ENCODE measurements around the gene ZFP28. TPM values are rescaled to one million over a fixed set of nuclear protein-coding genes. Genes with fewer than 3 reads are reported as not detected.
A peak's percentile ranks its signal among the peaks of the same experiment; 100 is the strongest.

The ZFP28 gene
- polyA plus RNA-seq: 1 to 10 TPM; 2.1 to 5.3 (median 2.6) TPM

DNA sequence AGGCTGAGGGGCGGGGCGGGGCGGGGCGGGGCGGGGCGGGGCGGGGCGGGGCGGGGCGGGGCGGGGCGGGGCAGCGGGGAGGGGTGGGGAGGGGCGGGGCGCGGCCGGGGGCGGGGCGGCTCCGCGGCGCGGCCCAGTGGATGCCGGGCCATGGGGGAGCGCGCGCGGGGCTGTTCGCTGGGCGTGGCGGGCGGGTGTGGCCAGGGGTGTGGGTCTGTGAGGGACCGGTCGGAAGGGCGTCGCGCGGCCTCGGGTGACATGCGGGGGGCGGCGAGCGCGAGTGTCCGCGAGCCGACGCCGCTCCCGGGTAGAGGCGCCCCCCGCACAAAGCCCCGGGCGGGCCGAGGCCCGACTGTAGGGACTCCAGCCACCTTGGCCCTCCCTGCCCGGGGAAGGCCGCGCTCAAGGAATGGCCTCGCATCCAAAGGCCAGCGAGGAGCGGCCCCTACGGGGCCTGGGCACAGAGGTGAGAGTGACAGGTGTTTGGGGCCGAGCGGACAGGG is at the start of gene ZFP28:
ZFP28 (plus strand) TSS at position 188 of the 503 bp plus-strand sequence; CDS start at position 259, 71 bp downstream.
- H3K27ac ChIP-seq (ENCODE audit: low read depth, low read length): peak within 1 kb of the TSS; percentile 87
- WGBS, 3 donors: 0 to 3% (median 1%) methylated on average over 30 to 50 of the region's 65 CpGs

GRCh38 chr19:56491399-56491798 is 47.3 kb upstream of the ZFP28 start:
- H3K27ac ChIP-seq (ENCODE audit: low read depth, low read length): no peak overlapping the region
- WGBS, 3 donors: 81 to 87% (median 82%) methylated on average over 3 of the region's 3 CpGs

DNA sequence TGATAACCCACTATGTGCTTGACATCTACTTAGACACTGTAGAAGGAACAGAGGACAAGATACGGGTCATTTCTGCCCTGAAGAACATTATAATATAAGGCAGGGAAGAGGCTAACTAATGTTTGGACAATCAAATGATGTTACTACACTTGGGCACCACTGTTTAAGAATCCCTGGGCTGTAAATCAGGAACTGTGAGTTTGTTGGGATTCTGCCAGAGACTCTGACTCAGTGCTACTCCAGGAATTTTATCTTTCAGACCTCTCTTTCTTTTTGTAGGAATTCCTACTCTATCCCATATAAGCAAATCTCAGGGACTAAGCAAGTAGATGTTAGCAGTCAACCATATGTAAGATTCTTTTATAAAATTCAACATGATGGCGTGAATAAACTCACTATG is 34.2 kb upstream of the ZFP28 start:
- 91 to 94% (median 94%) methylated on average over 2 of the region's 2 CpGs for WGBS, 3 donors
- H3K27ac ChIP-seq (ENCODE audit: low read depth, low read length): no peak overlapping the region

DNA sequence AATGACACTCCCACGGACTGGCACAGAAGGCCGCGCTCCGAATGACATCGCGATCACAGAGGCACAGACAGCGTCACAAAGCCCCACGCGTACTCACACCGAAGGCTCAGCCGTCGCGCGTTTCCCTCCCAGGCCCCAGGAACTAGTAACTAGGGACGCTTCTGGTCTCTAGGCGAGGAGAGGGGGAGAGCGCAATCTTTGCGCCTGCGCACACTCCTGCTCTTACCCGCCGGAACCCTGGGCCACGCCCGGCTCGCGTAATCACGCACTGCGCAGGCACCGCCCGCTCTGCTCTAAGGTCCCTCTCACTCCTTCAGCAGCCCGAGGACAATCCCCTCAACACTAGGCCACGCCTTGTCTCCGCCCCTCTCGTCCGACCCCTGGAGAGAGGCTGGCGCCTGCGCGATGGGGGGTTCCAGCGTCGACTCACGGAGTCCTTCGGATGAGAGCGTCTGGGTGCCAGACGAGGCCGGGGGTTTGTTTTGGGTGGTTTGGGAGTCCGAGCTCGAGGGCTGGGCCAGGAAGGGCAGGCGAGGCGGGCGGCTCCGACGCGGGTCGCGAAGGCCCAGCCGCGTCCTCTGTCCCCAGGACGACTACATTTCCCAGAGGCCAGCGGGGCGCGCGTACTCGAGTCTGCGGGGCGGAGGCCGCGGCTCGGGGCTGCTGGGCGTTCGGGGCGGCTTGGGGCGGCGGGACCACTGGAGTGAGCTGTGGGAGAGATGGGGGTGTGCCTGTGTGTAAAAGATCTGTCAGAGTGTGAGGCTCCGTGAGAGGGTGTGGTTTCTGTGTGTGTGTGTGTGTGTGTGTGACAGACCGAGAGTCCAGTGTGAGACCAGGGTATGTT is 31.1 kb upstream of the ZFP28 start, which contains the start of gene ZNF471:
ZNF471 (plus strand) TSS at position 410 of the 844 bp plus-strand sequence. CDS start 3,717 bp downstream, outside the sequence.
- WGBS, 3 donors: 1% methylated on average over 72 to 74 of the region's 74 CpGs
- H3K27ac ChIP-seq (ENCODE audit: low read depth, low read length): peak within 1 kb of the TSS; percentile 92

DNA sequence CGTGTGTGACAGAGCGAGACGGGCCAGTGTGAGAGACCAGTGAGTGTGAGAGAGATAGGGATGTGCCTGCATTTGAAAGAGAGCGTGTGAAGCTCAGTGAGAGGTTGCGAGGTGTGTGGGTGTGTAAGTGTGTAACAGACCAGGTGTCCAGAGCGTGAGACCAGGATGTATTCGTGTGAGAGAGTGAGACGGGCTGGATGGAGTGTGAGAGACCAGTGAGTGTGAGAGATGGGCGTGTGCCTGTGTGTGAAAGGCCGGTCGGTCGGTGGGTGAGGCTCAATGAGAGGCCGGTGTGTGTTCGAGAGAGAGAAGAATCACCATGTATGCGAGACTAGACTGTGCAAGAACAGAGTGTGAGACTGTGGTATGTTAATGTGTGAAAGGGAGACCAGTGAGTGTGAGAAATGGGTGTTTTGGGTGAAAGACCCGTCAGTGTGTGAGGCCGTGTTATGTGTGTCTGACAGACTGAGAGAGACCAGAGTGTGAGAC is 30.4 kb upstream of the ZFP28 start:
- WGBS, 3 donors: 1 to 7% (median 5%) methylated on average over 17 of the region's 17 CpGs
- H3K27ac ChIP-seq (ENCODE audit: low read depth, low read length): no peak overlapping the region

GRCh38 chr19:56525214-56525860 is 13.4 kb upstream of the ZFP28 start:
- WGBS, 3 donors: 81 to 93% (median 93%) methylated on average over 4 of the region's 4 CpGs
- no peak overlapping the region for H3K27ac ChIP-seq (ENCODE audit: low read depth, low read length)

DNA sequence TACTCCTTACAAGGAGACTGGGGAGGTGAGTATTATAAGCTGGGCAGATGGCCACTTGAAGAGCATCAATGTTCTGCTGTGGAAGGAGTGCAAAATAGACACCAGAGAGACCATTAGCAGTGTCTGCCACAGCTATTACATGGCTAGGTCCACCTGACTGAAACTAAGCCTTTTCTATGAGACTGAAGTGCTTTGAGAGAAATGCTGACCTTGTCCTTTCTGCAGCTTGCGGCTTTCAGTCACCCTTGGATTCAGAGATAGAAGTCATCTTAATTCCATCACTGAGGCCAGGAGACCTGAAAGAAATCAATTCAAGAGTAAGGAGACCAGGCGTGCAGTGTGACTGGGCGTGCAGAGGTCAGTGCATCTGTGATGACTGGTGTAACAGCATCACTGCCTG is 1.3 kb upstream of the ZFP28 start:
- no peak overlapping the region for H3K27ac ChIP-seq (ENCODE audit: low read depth, low read length)
- WGBS, 3 donors: 89 to 95% (median 94%) methylated on average over 3 of the region's 3 CpGs

DNA sequence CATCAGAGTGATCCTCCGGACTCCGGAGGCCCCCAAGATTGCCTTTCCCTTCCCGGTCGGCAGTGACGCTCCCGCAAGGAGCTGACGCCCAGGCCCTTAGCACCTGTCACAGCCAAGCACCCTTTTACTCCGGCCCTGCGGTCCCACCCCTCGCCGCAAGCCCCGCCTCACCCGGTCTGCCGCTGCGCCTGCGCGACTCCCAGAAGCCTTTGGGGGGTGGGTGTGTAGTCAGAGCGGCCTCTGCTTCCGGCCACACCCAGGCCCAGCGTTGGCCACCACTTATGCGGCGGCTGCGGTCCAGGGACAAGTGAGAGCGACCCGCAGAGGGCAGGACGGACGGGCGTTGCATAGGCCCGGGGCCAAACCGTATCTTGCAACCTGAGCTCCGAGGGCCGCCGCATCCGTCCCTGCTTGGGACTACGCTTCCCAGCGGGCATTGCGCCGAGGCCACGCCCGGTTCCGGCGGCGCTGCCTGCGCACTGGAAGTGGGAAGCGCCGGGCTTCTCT is 441 bp upstream of the ZFP28 start:
- H3K27ac ChIP-seq (ENCODE audit: low read depth, low read length): peak overlapping the region; percentile 87
- WGBS, 3 donors: 0 to 1% (median 1%) methylated on average over 40 to 46 of the region's 46 CpGs

GRCh38 chr19:56543776-56544175 is 5.0 kb downstream of the ZFP28 start:
- WGBS, 3 donors: 93 to 97% (median 97%) methylated on average over 2 of the region's 2 CpGs

GRCh38 chr19:56547535-56547934 is 8.8 kb downstream of the ZFP28 start:
- 63 to 70% (median 68%) methylated on average over 6 of the region's 6 CpGs for WGBS, 3 donors
- H3K27ac ChIP-seq (ENCODE audit: low read depth, low read length): no peak overlapping the region

More at GRCh38 chr19:56543776-56544175, 5.0 kb downstream of the ZFP28 start:
- H3K27ac ChIP-seq (ENCODE audit: low read depth, low read length): no peak overlapping the region

DNA sequence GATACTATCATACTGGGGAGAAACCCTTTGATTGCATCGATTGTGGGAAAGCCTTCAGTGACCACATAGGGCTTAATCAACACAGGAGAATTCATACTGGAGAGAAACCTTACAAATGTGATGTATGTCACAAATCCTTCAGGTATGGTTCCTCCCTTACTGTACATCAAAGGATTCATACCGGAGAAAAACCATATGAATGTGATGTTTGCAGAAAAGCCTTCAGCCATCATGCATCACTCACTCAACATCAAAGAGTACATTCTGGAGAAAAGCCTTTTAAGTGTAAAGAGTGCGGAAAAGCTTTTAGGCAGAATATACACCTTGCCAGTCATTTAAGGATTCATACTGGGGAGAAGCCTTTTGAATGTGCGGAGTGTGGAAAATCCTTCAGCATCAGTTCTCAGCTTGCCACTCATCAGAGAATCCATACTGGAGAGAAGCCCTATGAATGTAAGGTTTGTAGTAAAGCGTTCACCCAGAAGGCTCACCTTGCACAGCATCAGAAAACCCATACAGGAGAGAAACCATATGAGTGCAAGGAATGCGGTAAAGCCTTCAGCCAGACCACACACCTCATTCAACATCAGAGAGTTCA is 15.6 kb downstream of the ZFP28 start:
- 82 to 99% (median 95%) methylated on average over 6 of the region's 6 CpGs for WGBS, 3 donors
- H3K27ac ChIP-seq (ENCODE audit: low read depth, low read length): no peak overlapping the region

- no peak overlapping the region for H3K27ac ChIP-seq (ENCODE audit: low read depth, low read length)
- WGBS, 3 donors: 91 to 97% (median 92%) methylated on average over 2 of the region's 2 CpGs
Measured at GRCh38 chr19:56562766-56563165, 24.0 kb downstream of the ZFP28 start.

GRCh38 chr19:56566904-56567273 is 28.1 kb downstream of the ZFP28 start:
- 0 to 1% (median 0%) methylated on average over 23 of the region's 23 CpGs for WGBS, 3 donors
- no peak overlapping the region for H3K27ac ChIP-seq (ENCODE audit: low read depth, low read length)

DNA sequence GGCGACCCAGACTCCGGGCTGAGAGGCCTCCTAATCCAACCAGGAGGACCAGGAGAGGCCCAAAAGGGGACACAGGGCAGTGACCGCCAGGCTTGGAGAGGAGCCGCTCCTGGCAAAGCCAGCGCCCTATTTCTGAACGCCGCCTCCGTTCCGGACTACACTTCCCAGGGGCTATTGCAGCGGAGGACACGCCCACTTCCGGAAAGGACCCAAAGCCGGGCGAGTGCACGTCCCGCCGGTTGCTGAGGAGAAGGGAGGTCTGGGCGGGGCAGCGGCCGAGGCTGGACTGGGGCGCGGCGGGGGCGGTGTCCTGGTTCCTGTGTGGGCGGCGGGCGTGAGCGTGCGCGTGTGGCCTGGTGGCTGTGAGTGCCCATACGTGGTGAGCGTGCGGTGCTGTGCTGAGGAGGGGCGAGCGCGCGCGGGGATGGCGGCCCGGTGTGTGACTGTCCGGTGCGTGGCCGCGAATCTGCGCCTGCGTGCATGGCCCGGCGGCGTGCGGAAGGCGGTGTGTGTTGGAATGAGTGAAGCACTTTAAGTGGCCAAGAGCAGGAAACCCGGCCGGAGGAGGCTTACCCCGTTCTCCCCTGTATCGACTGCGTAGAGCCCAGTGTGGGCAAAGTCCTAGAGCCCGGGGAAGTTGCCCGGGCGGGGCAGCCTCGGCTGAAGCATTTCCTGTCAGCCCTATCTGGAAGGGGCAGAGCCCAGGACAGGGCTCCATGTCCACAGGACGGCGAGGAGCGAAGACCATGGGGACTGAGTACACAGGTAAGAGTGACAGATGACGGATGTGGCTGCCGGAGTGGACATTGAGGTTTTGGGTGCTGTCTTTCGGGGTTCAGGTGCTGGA is 28.7 kb downstream of the ZFP28 start, which contains the start of gene ZNF470:
ZNF470 (plus strand) TSS at position 195 of the 847 bp plus-strand sequence. CDS start 2,844 bp downstream, outside the sequence.
- WGBS, 3 donors: 3 to 4% (median 3%) methylated on average over 61 to 66 of the region's 66 CpGs

DNA sequence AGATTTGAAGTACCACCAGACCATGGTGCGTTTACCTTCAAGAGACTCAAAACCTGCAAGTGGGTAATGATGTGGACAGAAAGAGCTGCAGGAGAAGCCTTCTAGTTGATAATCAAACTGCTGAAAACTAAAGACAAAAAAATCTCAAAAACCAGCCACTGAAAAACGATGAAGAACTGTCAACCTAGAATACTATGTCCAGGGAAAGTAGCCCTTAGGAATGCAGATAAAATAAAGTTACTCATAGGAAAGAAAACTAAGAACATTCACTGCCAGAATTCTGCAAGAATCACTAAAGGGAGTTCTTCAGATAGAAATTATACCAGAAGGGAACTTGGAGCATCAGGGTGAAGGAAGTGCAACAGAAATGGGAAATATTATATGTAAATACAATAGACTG is 33.8 kb downstream of the ZFP28 start:
- no peak overlapping the region for H3K27ac ChIP-seq (ENCODE audit: low read depth, low read length)
- WGBS, 3 donors: 47 to 69% (median 50%) methylated on average over 2 of the region's 2 CpGs

More for the DNA sequence above, 28.7 kb downstream of the ZFP28 start, which contains the start of gene ZNF470:
- no peak within 1 kb of the TSS for H3K27ac ChIP-seq (ENCODE audit: low read depth, low read length)

DNA sequence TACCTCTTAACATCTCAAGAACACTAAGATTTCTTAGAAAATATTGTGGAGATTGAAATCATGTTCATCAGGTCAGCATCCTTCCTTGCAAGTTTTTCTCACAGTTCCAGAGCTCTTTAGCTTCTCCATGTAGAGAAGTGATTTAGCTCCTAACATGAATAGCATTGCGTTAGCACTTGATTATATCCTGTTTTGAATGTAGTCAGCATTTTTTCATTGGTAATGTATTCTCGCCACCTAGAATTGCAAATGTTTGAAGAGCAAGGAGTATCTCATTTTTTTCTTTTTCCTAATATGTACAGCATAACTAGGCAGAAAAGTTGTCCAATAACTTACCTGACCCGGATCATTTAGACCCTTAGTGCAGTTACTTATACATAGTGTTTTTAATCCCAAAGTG is 35.2 kb downstream of the ZFP28 start:
- 96 to 98% (median 98%) methylated on average over 3 of the region's 3 CpGs for WGBS, 3 donors

GRCh38 chr19:56577719-56578602 is 39.2 kb downstream of the ZFP28 start:
- no peak overlapping the region for H3K27ac ChIP-seq (ENCODE audit: low read depth, low read length)
- 97 to 98% (median 97%) methylated on average over 11 of the region's 11 CpGs for WGBS, 3 donors

More for the DNA sequence above, 35.2 kb downstream of the ZFP28 start:
- no peak overlapping the region for H3K27ac ChIP-seq (ENCODE audit: low read depth, low read length)
